DND-41 (cell line): ENCODE results near the gene FER1L5.

Experiments used
- EZH2 ChIP-seq: IDR thresholded peaks from 3 replicates; pipeline ENCODE4 v1.6.1; 2012; ENCODE audit warnings: borderline replicate concordance, low read depth, mild to moderate bottlenecking, moderate library complexity, low read length, inconsistent platforms; ENCODE audit not compliant: severe bottlenecking
- TF ChIP-seq, protein P1 (sequence below): IDR thresholded peaks from 2 replicates; pipeline ENCODE4 v1.5.1; 2012; ENCODE audit warnings: borderline replicate concordance, low read length, moderate library complexity, mild to moderate bottlenecking; ENCODE audit not compliant: poor library complexity, severe bottlenecking; ENCODE audit errors: extremely low read depth

GRCh38 chr2:96668771-96669170 is 26.2 kb downstream of the FER1L5 start:
- TF ChIP-seq, protein P1, sequence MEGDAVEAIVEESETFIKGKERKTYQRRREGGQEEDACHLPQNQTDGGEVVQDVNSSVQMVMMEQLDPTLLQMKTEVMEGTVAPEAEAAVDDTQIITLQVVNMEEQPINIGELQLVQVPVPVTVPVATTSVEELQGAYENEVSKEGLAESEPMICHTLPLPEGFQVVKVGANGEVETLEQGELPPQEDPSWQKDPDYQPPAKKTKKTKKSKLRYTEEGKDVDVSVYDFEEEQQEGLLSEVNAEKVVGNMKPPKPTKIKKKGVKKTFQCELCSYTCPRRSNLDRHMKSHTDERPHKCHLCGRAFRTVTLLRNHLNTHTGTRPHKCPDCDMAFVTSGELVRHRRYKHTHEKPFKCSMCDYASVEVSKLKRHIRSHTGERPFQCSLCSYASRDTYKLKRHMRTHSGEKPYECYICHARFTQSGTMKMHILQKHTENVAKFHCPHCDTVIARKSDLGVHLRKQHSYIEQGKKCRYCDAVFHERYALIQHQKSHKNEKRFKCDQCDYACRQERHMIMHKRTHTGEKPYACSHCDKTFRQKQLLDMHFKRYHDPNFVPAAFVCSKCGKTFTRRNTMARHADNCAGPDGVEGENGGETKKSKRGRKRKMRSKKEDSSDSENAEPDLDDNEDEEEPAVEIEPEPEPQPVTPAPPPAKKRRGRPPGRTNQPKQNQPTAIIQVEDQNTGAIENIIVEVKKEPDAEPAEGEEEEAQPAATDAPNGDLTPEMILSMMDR, result no peak
- no peak for TF ChIP-seq EZH2
